Activated CD8-positive, alpha-beta T cell treated with anti-CD3 and anti-CD28 coated beads for 36 hours (primary cell): ENCODE results near the gene OTOA. TPM values are rescaled to one million over a fixed set of nuclear protein-coding genes. Genes with fewer than 3 reads are reported as not detected.
"Not testable (repeated sequence)": the region's sequence is repeated elsewhere in the genome, so short reads cannot be mapped to it uniquely, and the experiment has no call there.

ENCODE experiments used
- ATAC-seq: fragments of 200-7000 bp; cut with Tn5 transposase; one replicate; pipeline ENCODE4 v1.10.0; 2021; ENCODE audit warnings: mild to moderate bottlenecking, moderate library complexity
- CTCF ChIA-PET: fragments of 350-600 bp; sonication (Branson Sonifier 250); formaldehyde crosslinking; loops from one replicate; lab custom pipeline; 2021; ENCODE audit warnings: antibody characterized with exemption; lab: Charles Lee
- POLR2A ChIA-PET: fragments of 350-600 bp; sonication (Branson Sonifier 250); formaldehyde crosslinking; loops from one replicate; lab custom pipeline; 2021; ENCODE audit warnings: antibody characterized with exemption; lab: Charles Lee
- DNase-seq: peaks from one replicate; pipeline ENCODE4 v3.0.0-alpha.2; 2020
- H3K27ac Mint-ChIP-seq: one replicate; pipeline ENCODE4 v1.8.0; 2021; ENCODE audit warnings: mild to moderate bottlenecking, mixed read lengths
- H3K27me3 Mint-ChIP-seq: one replicate; pipeline ENCODE4 v1.8.0; 2021; ENCODE audit warnings: mixed read lengths
- H3K36me3 Mint-ChIP-seq: one replicate; pipeline ENCODE4 v1.8.0; 2021; ENCODE audit warnings: low read depth, mixed read lengths
- H3K4me1 Mint-ChIP-seq: one replicate; pipeline ENCODE4 v1.8.0; 2021; ENCODE audit warnings: low read depth, mixed read lengths
- H3K4me3 Mint-ChIP-seq: one replicate; pipeline ENCODE4 v1.8.0; 2021; ENCODE audit warnings: mild to moderate bottlenecking, moderate library complexity, mixed read lengths
- H3K9me3 Mint-ChIP-seq: one replicate; pipeline ENCODE4 v1.8.0; 2021; ENCODE audit warnings: mixed read lengths
- intact Hi-C: fragments of 100-400 bp; cut with micrococcal nuclease; formaldehyde crosslinking; loops from one replicate; pipeline ENCODE4 v1.10.0; 2022
- total RNA-seq, 2 experiments: library from RNA; stranded (reverse); gene quantifications; one replicate each; pipeline ENCODE4 v1.2.3, GENCODE V29; 2021
- TF ChIP-seq, protein P1 (sequence below): fragments of 200-600 bp; IDR thresholded peaks from one replicate; pipeline ENCODE4 v1.8.0; 2022; ENCODE audit warnings: antibody characterized with exemption, mild to moderate bottlenecking

OTOA gene
- total RNA-seq, 2 experiments from 2014 or later: 0.09 TPM; not detected in 1

DNA sequence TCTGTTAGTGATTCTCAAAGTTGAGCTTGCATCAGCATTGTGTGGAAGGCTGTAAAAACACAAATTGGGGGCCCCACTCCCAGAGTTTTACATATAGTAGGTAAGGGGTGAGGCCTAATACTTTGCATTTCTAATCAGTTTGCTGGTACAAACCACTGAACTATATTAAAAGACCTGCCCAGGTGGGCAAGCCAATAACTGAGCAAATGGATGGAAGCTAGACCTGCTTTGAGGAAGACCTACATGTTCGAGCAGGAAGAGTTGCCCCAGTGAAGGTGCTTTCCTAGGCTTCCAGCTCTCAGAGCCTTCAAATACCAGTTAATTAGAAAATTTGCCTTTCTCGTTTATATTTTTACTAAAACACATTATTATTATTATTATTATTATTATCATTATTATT, 56.8 kb downstream of the OTOA start:
- DNase-seq (no peak), ATAC-seq (no peak)
- H3K4me3 Mint-ChIP-seq: no peak overlapping the region
- peaks cover 7% of the 10 kb centered on the region for H3K4me1 Mint-ChIP-seq
- no peaks in the 10 kb centered on the region for H3K9me3 Mint-ChIP-seq
- intact Hi-C loops: no loop called here
- H3K27ac Mint-ChIP-seq: no peak overlapping the region
- TF ChIP-seq, protein P1, sequence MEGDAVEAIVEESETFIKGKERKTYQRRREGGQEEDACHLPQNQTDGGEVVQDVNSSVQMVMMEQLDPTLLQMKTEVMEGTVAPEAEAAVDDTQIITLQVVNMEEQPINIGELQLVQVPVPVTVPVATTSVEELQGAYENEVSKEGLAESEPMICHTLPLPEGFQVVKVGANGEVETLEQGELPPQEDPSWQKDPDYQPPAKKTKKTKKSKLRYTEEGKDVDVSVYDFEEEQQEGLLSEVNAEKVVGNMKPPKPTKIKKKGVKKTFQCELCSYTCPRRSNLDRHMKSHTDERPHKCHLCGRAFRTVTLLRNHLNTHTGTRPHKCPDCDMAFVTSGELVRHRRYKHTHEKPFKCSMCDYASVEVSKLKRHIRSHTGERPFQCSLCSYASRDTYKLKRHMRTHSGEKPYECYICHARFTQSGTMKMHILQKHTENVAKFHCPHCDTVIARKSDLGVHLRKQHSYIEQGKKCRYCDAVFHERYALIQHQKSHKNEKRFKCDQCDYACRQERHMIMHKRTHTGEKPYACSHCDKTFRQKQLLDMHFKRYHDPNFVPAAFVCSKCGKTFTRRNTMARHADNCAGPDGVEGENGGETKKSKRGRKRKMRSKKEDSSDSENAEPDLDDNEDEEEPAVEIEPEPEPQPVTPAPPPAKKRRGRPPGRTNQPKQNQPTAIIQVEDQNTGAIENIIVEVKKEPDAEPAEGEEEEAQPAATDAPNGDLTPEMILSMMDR: no peak
- POLR2A ChIA-PET: no interaction called here
- no peaks in the 10 kb centered on the region for H3K36me3 Mint-ChIP-seq
- CTCF ChIA-PET: interaction anchor here (1.2 to 4.6 kb wide), 3 partner anchors 12 to 154 kb away, joined by 3 to 25 read pairs (median 8); no protein-coding TSS in a partner anchor
- H3K27me3 Mint-ChIP-seq: no peaks in the 10 kb centered on the region

DNA sequence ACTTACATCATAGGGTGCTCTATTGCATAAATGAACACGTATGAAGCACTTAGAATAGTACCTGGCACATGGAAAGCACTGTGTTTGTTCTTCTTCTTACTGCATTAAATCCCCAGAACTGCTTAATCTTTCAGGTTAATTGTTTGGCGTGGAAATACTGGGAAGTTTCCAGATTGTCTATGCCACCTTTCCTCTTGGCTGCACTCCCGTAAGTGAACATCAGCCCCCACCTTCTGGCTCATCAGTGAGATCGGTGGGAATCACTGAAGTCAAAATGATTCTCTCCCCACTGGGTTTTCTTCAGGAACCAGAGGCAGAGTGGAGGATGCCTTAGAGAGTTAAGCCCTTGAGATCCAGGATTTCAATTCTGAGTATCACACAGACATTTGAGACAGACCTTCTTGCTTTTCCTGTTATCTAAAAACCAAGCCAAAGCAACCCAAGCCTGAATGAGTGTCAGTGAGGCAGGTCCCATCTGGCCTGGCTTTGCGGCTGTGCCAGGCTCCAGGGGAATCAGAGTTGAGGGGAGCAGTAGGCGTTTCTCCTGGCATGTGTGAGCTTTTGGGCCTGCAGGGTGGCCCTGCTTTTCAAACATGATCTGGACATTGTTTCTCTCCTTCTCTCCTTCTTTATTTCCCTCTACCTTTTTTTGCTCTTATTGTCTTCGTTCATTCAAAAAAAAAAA, 59.1 kb downstream of the OTOA start:
- TF ChIP-seq, protein P1: no peak
- H3K27me3 Mint-ChIP-seq: peaks cover 2% of the 10 kb centered on the region
- H3K4me1 Mint-ChIP-seq: peaks cover 13% of the 10 kb centered on the region
- H3K9me3 Mint-ChIP-seq: no peaks in the 10 kb centered on the region
- H3K27ac Mint-ChIP-seq: no peak overlapping the region
- no peaks in the 10 kb centered on the region for H3K36me3 Mint-ChIP-seq
- DNase-seq (no peak), ATAC-seq (no peak)
- intact Hi-C loops: no loop called here
- H3K4me3 Mint-ChIP-seq: no peak overlapping the region
- ChIA-PET POLR2A (no interaction called here), CTCF (interaction anchor here (0.7 to 0.9 kb wide), 3 partner anchors 14 to 66 kb away, joined by 3 to 5 read pairs (median 4); no protein-coding TSS in a partner anchor)

DNA sequence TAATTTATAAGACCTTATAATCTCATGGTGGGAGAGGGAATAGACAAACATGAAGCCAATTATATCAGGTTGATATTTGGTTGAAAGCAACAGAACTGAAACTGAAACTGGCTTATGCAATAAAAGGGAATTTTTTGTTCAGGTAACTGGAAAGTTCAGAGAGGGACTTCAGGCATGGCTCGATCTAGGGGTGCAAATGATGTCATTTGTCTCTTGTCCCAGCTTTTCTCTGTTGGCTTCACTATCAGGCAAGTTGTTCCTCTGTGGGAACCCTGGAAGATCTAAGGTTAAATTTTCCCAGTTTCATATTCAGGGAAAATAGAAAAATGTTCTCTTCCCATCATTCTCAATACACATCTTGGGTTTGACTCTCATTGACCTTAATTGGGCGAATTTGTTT, 59.8 kb downstream of the OTOA start:
- peaks cover 16% of the 10 kb centered on the region for H3K4me1 Mint-ChIP-seq
- no peaks in the 10 kb centered on the region for H3K36me3 Mint-ChIP-seq
- DNase-seq (no peak), ATAC-seq (no peak)
- H3K4me3 Mint-ChIP-seq: no peak overlapping the region
- ChIA-PET POLR2A (no interaction called here), CTCF (interaction anchor here (0.8 to 0.9 kb wide), 2 partner anchors 15 to 66 kb away, joined by 4 to 5 read pairs; no protein-coding TSS in a partner anchor)
- intact Hi-C loops: no loop called here
- H3K27me3 Mint-ChIP-seq: peaks cover 5% of the 10 kb centered on the region
- H3K9me3 Mint-ChIP-seq: no peaks in the 10 kb centered on the region
- H3K27ac Mint-ChIP-seq: no peak overlapping the region
- TF ChIP-seq, protein P1: no peak

DNA sequence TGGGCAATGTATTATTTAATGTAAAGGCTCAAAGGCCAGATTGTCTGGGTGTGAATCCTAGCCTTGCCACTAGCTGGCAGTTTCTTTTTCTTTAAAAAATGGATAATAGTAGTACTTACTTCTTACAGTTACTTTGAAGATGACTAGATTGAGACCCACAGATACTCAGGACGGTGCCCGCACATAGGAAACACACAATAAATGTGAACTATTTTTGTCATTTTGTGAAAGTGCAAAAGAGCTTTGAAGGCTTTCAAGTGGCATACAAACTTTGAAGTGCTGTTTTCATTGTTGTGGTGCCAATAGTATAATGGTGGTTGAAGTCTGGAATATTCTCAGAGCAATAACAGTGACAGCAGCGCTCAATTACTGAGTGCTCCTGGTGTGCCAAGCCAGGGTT, 63.6 kb downstream of the OTOA start:
- DNase-seq: peak; percentile 26
- H3K27me3 Mint-ChIP-seq: peaks cover 7% of the 10 kb centered on the region
- no peaks in the 10 kb centered on the region for H3K9me3 Mint-ChIP-seq
- ATAC-seq: peak; percentile 45
- H3K27ac Mint-ChIP-seq: no peak overlapping the region
- peaks cover 13% of the 10 kb centered on the region for H3K4me1 Mint-ChIP-seq
- ChIA-PET CTCF (interaction anchor here (1.2 kb wide), 1 partner anchor 70 kb away, joined by 7 read pairs; no protein-coding TSS in a partner anchor), POLR2A (no interaction called here)
- no peak overlapping the region for H3K4me3 Mint-ChIP-seq
- TF ChIP-seq, protein P1: no peak
- no peaks in the 10 kb centered on the region for H3K36me3 Mint-ChIP-seq
- intact Hi-C loops: no loop called here

DNA sequence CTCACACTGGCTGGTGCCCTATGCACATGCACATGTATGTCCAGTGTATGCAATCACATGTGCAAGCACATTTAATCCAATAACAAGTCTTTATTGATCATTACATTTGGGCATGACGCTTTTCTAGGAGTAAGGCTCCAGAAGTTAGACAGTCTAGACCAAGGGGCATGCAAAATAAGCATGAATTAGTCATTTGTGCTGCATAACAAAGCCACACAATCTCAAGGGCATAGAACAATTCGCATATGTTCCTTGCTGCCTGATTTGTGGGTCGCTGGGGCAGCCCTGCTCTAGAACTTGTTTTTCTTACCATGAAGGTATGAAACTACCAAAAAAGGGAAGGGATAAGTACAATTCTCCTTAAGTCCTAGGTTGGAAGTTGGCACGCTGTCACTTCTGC, 67.5 kb downstream of the OTOA start:
- H3K27me3 Mint-ChIP-seq, H3K9me3 Mint-ChIP-seq, DNase-seq, H3K4me3 Mint-ChIP-seq, H3K4me1 Mint-ChIP-seq, POLR2A ChIA-PET, H3K36me3 Mint-ChIP-seq, CTCF ChIA-PET, intact Hi-C loops, H3K27ac Mint-ChIP-seq, ATAC-seq: not testable (repeated sequence)

DNA sequence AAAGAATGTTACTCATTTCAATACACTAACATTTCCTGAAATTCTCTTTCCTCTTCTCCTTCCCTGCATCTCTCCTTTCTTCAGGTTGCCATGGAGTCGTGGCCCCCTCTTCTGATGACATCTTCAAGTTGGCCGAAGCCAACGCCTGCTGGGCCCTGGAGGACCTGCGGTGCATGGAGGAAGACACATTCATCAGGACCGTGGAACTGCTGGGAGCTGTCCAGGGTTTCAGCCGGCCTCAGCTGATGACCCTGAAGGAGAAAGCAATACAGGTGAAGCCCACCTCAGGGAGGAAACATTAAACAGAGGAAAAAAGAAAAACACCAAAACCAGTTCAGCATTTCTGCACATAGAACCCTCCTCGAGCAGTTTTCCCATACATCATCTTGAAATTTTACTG, 76.9 kb downstream of the OTOA start:
- POLR2A ChIA-PET, intact Hi-C loops, H3K9me3 Mint-ChIP-seq, DNase-seq, CTCF ChIA-PET, H3K27me3 Mint-ChIP-seq, H3K4me3 Mint-ChIP-seq, ATAC-seq, H3K4me1 Mint-ChIP-seq, H3K36me3 Mint-ChIP-seq, H3K27ac Mint-ChIP-seq: not testable (repeated sequence)

DNA sequence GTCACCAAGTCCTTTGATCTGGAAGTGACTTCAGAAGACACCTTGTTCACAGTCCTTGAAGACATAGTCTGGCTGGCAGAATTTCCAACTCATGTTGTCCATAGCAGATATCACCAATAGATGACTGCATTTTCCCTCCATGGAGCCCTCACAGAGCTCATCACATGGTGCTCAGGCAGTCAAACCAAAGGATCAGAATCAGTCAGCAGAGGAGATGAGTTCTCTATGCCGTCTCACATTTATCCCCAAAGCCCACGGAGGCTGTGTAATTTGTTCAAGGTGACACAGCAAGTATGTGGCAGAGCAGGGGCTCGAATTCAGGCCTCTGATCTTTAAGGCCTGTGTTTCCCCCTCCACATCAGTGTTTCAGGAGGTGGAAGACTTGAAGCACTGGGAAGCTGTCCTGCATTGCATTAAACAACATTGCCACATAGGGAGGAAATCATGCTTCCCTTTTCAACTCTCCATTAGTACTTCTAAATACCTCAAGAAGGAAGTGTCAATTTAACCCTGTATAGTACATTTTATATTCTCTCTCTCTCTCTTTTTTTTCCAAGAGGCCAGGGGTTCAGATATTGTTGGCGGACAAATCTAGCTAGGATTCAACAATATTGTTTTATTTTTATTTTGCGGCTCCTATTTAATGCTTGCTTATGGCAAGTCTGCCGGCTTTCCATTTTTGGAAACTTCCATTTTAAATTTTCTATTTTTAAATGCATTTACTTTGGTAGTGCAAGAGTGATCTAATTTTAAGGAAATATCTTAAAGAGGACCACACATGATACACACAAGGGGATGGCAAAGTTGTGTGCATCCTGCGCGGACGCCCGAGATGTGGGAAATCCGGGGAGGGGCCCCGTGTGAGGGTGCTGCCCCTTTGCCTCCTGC, 92.7 kb downstream of the OTOA start:
- H3K9me3 Mint-ChIP-seq, H3K36me3 Mint-ChIP-seq, H3K4me1 Mint-ChIP-seq, H3K27me3 Mint-ChIP-seq, H3K4me3 Mint-ChIP-seq, H3K27ac Mint-ChIP-seq, CTCF ChIA-PET, POLR2A ChIA-PET, intact Hi-C loops: not testable (repeated sequence)
- DNase-seq (peak; percentile 5), ATAC-seq (peak; percentile 35)
